Activated naive CD8-positive, alpha-beta T cell (primary cell): Measurements from ENCODE around the gene GATA5.

Experiments used
- H3K27ac Mint-ChIP-seq: one replicate; pipeline ENCODE4 v1.8.0; 2021; ENCODE audit warnings: mixed read lengths
- H3K27me3 Mint-ChIP-seq: one replicate; pipeline ENCODE4 v1.8.0; 2021; ENCODE audit warnings: mixed read lengths
- H3K36me3 Mint-ChIP-seq: one replicate; pipeline ENCODE4 v1.8.0; 2021; ENCODE audit warnings: mixed read lengths
- H3K4me1 Mint-ChIP-seq: one replicate; pipeline ENCODE4 v1.8.0; 2021; ENCODE audit warnings: low read depth, mixed read lengths
- H3K4me3 Mint-ChIP-seq: one replicate; pipeline ENCODE4 v1.8.0; 2021; ENCODE audit warnings: mild to moderate bottlenecking, mixed read lengths
- H3K9me3 Mint-ChIP-seq: one replicate; pipeline ENCODE4 v1.8.0; 2021; ENCODE audit warnings: low read depth, mixed read lengths

Gene GATA5, protein sequence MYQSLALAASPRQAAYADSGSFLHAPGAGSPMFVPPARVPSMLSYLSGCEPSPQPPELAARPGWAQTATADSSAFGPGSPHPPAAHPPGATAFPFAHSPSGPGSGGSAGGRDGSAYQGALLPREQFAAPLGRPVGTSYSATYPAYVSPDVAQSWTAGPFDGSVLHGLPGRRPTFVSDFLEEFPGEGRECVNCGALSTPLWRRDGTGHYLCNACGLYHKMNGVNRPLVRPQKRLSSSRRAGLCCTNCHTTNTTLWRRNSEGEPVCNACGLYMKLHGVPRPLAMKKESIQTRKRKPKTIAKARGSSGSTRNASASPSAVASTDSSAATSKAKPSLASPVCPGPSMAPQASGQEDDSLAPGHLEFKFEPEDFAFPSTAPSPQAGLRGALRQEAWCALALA

DNA sequence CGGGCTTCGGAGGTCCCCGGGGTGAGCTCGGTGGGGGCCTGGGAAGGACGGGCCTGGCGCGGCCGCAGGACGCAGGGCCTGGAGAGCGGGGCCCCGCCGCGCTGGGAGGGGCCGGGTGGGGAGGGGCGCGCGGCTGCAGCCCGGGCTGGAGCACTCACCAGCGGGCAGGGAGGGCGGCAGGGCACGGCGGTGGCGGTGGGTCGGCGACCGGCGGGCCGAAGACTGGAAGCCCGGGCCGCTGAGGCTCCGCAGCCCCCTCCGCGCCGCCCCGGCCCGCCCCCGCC, at the start of gene GATA5:
Gene GATA5 (minus strand): TSS at position 224 of the 284 bp plus-strand sequence. CDS start 474 bp downstream, outside the sequence.
- Mint-ChIP-seq H3K4me1 (peaks cover 2% of the 10 kb centered on the region), H3K27me3 (peaks cover 19% of the 10 kb centered on the region), H3K4me3 (peak within 1 kb of the TSS; percentile 62), H3K27ac (no peak within 1 kb of the TSS), H3K36me3 (no peaks in the 10 kb centered on the region), H3K9me3 (no peaks in the 10 kb centered on the region)

DNA sequence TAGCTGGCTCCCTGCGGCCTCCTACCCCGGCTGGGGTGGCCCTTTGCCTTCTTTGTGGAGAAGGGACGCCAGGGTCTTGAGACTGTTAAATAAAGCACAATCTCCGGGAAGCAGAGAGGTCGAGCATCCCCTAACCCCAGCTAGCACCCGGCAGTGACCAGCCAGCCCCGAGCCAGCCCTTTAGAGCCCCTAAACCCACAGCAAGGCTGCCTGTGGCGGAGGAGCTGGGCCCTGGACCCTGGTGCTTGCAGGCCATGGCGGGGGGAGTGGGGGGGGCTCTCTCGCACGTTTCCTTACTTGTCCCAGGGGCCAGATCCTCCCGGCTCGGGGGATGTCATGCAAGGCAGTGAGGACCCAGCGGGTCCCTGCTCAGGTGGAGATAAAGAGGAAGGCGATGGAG, 49.2 kb upstream of the GATA5 start:
- Mint-ChIP-seq H3K27me3 (no peaks in the 10 kb centered on the region), H3K4me1 (peaks cover 10% of the 10 kb centered on the region), H3K36me3 (no peaks in the 10 kb centered on the region), H3K27ac (no peak overlapping the region), H3K4me3 (no peak overlapping the region), H3K9me3 (no peaks in the 10 kb centered on the region)

DNA sequence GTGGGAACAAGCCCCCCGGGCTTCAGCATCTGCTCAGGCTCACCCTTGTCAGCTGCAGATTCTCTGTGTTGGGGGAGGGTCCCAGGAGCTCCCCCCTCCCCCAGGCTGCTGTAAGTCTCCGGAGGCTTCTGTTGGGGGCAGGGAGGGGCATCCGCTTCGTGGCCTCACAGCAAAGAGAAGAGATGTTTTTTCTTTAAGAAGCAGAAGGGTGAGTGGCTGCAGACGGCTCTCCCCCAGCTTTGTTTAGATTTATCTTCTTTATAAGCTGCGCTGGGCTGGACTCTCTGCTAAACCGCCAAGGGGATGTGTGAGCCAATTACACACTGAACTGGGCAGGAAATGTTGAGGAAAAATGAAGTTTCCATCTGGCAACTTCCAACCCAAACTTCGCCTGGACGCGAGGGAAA, 48.7 kb upstream of the GATA5 start:
- Mint-ChIP-seq H3K27ac (no peak overlapping the region), H3K4me1 (peaks cover 10% of the 10 kb centered on the region), H3K36me3 (no peaks in the 10 kb centered on the region), H3K9me3 (no peaks in the 10 kb centered on the region), H3K27me3 (no peaks in the 10 kb centered on the region), H3K4me3 (peak overlapping the region; percentile 23)

DNA sequence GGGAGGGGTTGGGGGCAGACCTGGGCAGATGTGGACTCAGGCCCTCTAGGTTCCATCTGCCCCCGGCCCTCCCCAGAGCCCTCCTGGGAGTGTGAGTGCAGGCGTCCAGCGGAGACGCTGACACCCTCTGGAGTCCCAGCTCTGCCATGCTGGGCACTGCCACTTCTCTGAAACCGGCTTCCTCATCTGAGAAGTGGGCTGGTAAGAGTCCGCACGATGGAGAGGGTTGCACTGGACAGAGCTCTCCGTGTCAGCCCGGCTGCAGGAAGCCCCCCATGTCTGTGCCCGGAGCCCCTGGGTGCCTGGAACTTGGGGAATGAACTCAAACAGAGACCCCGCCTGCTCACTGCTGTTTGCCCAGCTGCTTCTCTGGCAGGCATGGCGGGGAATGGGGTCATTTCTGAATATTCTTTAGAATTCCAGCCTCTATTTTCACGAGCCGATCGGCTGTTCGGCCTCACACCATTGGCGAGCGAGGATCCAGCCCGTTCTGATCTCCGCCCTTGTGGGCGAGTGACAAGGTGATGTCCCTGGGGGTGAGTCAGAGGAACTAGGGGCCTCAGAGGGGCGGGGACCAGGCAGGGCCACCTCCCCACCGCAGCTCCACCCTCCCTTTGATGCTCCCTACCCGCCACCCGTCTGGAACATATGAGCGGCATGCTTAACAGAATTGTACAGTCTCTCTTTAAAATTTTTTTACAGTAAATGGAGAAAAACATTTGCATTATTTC, 47.8 kb upstream of the GATA5 start:
- Mint-ChIP-seq H3K4me1 (peaks cover 10% of the 10 kb centered on the region), H3K9me3 (no peaks in the 10 kb centered on the region), H3K4me3 (peak overlapping the region; percentile 71), H3K36me3 (no peaks in the 10 kb centered on the region), H3K27ac (peak overlapping the region; percentile 77), H3K27me3 (no peaks in the 10 kb centered on the region)

DNA sequence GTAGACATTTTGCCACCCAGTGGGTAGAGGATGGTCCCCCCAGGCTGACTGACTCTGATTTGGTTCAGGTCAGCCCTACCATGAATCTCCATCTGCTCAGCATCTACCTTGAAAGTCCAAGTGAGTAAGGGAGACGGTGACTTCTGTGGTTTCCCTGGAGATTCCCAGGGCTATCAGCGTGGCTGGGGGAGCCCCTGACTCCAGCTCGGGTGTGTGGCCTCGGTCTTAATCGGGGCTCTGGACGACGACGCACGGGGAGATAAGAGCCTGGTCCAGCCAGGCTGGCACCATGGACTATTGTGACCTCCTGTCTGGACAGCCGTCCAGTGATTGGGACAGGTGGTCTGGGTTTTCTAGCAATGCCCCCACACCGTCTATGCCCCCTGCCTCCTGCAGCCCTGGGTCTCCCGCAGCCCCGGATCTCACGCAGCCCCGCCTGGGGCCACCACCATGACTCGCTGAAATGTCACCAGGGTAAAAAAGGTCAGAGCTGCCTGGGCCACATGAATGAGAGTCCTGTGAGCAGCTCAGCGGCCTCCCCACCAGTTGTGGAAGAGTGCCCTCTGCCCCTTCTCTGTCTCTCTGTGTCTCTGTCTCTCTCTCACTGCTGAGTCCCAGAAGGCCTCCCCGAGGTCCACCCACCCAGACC, 47.1 kb upstream of the GATA5 start:
- Mint-ChIP-seq H3K36me3 (no peaks in the 10 kb centered on the region), H3K9me3 (no peaks in the 10 kb centered on the region), H3K4me3 (peak overlapping the region; percentile 20), H3K27ac (no peak overlapping the region), H3K4me1 (peaks cover 10% of the 10 kb centered on the region), H3K27me3 (no peaks in the 10 kb centered on the region)

DNA sequence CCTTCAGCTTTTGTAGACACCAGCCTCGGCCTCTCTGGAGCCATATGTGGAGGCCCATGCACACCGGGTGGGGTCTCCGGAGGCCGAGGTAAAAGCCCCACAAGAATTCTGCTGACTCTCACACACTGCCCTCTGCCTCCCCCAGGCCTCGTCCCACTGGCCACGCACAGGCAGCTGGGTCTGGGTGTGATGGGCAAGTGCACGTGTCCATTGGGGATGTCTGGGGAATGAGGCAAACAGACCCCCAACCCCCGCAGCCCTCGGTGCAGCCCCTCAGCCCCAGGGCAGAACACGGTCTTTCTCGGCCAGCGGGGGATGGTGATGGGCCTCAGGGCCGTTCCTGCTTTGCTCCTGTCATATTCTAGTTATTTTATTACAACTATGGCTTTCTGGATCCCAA, 44.0 kb upstream of the GATA5 start:
- Mint-ChIP-seq H3K36me3 (no peaks in the 10 kb centered on the region), H3K27me3 (no peaks in the 10 kb centered on the region), H3K4me3 (no peak overlapping the region), H3K4me1 (peaks cover 10% of the 10 kb centered on the region), H3K27ac (no peak overlapping the region), H3K9me3 (no peaks in the 10 kb centered on the region)

DNA sequence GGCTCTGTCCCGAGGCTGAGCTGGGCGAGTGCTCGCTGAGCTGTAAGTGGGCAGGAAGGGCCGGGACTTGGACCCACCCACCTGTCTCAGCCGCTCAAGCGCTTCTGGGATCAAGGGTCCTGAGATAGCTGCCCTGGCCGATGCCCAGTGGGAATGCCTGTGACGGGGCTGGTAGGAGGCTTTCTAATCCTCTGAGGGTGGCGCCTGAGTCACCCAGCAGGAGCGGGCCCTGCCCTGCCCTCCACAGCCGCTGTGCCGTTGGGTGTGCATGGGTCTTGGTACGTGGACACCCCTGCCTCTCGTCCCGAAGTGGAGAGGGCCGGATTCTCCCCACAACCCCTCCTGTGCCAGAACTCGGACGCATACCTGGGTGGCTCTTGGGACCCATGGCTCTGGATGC, 43.1 kb upstream of the GATA5 start:
- Mint-ChIP-seq H3K9me3 (no peaks in the 10 kb centered on the region), H3K4me1 (peaks cover 5% of the 10 kb centered on the region), H3K4me3 (no peak overlapping the region), H3K27ac (no peak overlapping the region), H3K27me3 (no peaks in the 10 kb centered on the region), H3K36me3 (no peaks in the 10 kb centered on the region)

DNA sequence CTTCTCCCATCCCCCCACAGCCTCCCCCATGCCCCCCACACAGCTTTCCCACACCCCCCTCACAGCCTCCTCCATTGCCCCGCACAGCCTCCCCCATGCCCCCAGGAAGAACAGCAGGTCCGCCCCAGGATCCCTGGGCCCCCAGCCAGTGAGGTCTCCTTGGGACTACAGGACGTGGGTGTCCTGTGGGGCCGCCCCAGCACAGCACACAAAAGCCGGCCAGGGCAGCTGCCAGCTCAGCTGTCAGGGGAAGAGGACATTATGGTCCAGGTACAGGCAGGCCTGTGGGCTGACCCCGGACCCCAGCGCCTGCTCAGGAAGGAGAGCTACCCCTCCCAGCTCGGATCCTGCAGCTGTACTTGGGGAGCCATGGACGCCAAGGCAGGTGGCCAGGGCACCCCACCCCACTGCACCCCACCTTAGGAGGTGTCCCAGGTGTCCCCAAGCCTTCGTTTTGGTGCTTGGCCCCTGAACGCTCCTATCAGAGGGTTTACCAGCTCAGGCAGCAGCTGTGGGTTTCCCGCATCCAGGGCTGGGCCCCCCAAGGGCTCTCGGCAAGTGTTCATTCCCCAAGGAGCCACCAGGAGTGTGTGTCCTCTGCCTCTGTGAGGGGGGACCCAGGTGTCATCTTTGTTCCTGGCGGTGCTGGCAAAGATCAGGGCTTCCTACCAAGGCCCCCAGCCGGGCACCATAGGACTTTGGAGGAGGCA, 42.3 kb upstream of the GATA5 start:
- Mint-ChIP-seq H3K27me3 (no peaks in the 10 kb centered on the region), H3K4me3 (no peak overlapping the region), H3K36me3 (no peaks in the 10 kb centered on the region), H3K27ac (no peak overlapping the region), H3K4me1 (peaks cover 9% of the 10 kb centered on the region), H3K9me3 (no peaks in the 10 kb centered on the region)

DNA sequence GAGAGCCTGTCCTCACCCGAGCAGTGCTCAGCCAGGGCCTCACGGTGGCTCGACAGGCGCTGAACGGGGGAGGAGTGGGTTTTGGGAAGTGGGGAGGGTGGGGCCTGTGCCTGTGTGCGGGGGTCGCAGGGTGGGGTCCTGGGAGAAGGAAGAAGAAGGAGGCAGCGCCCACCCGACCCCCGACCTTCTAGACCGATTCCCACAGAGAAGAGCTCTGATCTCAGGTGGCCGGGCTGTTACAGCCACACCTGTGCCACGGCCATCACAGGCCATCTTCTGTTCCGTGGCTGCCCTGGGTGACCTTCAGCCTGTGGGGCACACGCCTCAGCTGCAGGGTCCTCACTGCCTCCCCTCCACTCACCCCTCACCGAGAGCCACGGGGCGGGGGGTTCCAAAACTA, 41.4 kb upstream of the GATA5 start:
- no peak overlapping the region for H3K27ac Mint-ChIP-seq
- peaks cover 9% of the 10 kb centered on the region for H3K4me1 Mint-ChIP-seq
- H3K9me3 Mint-ChIP-seq = no peaks in the 10 kb centered on the region
- no peak overlapping the region for H3K4me3 Mint-ChIP-seq
- no peaks in the 10 kb centered on the region for H3K36me3 Mint-ChIP-seq
- no peaks in the 10 kb centered on the region for H3K27me3 Mint-ChIP-seq

DNA sequence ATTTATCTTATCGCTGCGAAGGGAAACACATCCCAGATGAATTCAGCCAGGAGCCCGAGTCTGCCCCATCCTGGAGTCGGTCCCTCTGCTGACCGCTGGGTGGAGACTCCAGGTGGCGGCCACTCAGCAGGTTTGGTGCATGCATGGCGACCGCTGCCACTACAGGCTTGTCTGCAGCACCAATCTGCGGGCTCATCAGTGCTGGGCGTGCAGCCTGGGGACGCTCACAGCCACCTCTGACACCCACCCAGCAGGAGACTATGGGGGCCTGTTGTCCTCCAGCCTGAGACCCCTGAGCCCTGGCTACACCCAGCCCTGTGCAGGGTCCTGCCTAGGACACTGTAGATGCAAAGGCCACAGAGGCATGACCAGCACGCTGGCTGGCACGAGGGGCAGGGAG, 40.5 kb upstream of the GATA5 start:
- H3K9me3 Mint-ChIP-seq = no peaks in the 10 kb centered on the region
- no peaks in the 10 kb centered on the region for H3K27me3 Mint-ChIP-seq
- no peaks in the 10 kb centered on the region for H3K36me3 Mint-ChIP-seq
- no peak overlapping the region for H3K27ac Mint-ChIP-seq
- H3K4me1 Mint-ChIP-seq = peaks cover 9% of the 10 kb centered on the region
- no peak overlapping the region for H3K4me3 Mint-ChIP-seq

DNA sequence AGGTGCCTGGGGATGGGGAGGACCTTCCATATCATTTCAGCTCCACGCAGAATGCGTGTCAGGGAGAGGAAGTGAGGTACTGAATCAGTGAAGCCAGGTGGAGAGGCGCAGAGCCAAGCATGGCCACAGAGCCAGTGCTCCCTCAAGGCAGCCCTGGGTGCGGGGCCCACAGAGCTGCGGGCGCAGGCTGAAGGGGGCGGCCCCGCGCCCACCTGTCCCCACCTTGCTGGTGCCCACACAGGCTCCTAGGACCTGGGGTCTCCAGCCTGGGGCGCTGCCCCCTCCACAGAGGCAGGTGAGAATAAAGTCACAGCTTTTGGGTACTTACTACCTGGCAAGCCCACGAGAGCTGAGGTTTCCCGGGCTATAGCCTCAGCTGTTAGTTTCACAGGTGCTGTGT, 40.0 kb upstream of the GATA5 start:
- Mint-ChIP-seq H3K9me3 (no peaks in the 10 kb centered on the region), H3K27me3 (no peaks in the 10 kb centered on the region), H3K27ac (no peak overlapping the region), H3K4me1 (peaks cover 9% of the 10 kb centered on the region), H3K4me3 (no peak overlapping the region), H3K36me3 (no peaks in the 10 kb centered on the region)

DNA sequence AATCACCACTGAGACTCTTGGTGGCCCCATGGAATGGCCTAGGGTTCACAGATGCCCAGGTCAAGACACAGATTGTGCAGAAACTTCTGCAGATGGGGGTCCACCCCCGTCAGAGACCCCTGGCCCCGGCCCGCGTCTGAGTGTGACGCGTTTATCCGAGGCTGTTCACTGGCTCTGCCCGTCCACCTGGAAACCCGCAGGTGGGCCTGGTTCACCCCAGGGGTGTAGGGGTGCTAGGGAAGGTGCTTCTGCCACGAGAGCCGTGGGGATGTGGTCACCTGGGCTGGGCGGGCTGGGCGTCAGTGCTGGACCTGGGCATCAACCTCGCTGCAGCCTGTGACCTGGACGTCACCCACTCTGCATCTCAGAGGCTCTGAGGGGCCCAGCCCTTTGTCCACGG, 39.5 kb upstream of the GATA5 start:
- H3K9me3 Mint-ChIP-seq = no peaks in the 10 kb centered on the region
- H3K27me3 Mint-ChIP-seq = no peaks in the 10 kb centered on the region
- H3K4me3 Mint-ChIP-seq = no peak overlapping the region
- H3K36me3 Mint-ChIP-seq = no peaks in the 10 kb centered on the region
- H3K27ac Mint-ChIP-seq = no peak overlapping the region
- peaks cover 9% of the 10 kb centered on the region for H3K4me1 Mint-ChIP-seq

DNA sequence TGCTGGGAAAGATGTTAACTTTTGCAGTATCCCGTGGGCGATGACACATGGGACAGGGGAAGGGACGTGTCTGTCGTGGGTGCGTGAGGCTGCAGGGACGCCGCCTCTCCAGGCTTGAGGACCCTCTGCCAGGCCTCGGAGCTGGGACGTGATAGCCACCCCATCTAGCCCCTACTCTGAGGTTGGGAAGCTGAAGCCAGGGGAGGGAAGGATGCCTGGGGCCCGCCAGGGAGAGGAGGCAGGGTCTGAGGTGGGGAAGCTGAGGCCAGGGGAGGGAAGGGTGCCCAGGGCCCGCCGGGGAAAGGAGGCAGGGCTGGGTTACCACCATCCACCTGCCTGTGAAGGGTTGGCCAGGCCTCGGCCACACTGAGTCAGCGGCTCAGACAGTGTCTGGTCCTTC, 38.2 kb upstream of the GATA5 start:
- Mint-ChIP-seq H3K27me3 (no peaks in the 10 kb centered on the region), H3K4me1 (peaks cover 9% of the 10 kb centered on the region), H3K36me3 (no peaks in the 10 kb centered on the region), H3K4me3 (no peak overlapping the region), H3K27ac (no peak overlapping the region), H3K9me3 (no peaks in the 10 kb centered on the region)

DNA sequence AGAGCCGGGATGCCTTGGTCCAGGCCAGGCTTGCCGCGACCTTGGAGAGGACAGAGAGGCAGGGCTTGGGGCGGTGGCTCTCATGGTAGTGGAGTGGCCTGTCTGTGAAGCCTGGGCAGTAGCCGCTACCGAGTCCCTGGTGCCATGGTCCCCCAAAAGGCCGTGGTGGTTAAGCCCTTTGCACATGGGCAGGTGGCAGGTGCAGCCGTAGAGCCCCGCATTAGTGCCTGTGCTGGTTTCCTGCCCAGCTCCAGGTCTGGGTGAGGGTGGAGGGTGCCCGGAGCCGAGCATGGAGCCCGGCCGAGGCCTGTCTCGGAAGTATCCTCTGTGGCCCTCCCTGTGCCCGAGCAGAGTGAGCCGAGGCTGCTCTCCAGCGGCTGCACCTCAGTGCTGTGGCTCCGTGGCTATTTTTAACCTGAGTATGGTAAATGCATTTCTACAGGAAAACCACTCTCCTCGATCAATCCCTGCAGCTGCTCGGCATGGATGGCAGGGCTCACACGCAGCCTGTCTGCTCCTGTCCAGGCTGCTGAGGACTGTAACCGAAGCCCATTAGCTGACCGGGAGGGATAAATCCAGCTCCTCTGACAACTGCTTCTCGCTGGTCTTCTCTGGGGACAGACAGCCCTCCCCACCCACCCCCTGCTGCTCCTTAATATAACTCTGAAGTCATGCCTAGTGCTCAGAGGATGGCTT, 36.3 kb upstream of the GATA5 start:
- Mint-ChIP-seq H3K27me3 (no peaks in the 10 kb centered on the region), H3K27ac (no peak overlapping the region), H3K9me3 (no peaks in the 10 kb centered on the region), H3K36me3 (no peaks in the 10 kb centered on the region), H3K4me3 (no peak overlapping the region), H3K4me1 (peaks cover 9% of the 10 kb centered on the region)
